ENCODE results near the gene TTC29.

The TTC29 gene

GRCh38 chr4:146857298-146857697 lies 88.4 kb downstream of the TTC29 start (continued):
- no peak for TF ChIP-seq ZNF280D (tag by site-specific recombination; IDR thresholded peaks at IDR 0.05)

GRCh38 chr4:146855761-146856160 lies 89.9 kb downstream of the TTC29 start:
- TF ChIP-seq ZFP41 (tag by site-specific recombination; IDR thresholded peaks at IDR 0.05; ENCODE audit: borderline replicate concordance), result no peak
- no peak for TF ChIP-seq ZNF394 (tag by site-specific recombination; IDR thresholded peaks at IDR 0.05; ENCODE audit: borderline replicate concordance)
- no peak for TF ChIP-seq ZFP37 (tag by site-specific recombination; IDR thresholded peaks at IDR 0.05)
- no peak for TF ChIP-seq SETDB1 (IDR thresholded peaks at IDR 0.05; ENCODE audit: insufficient read length, low read length)
- no peak for TF ChIP-seq ZNF529 (tag by site-specific recombination; IDR thresholded peaks at IDR 0.05; ENCODE audit: insufficient replicate concordance)
- TF ChIP-seq SALL2 (tag by site-specific recombination; IDR thresholded peaks at IDR 0.05; ENCODE audit: borderline replicate concordance), result no peak
- Histone ChIP-seq H3K27ac (ENCODE audit: extremely low read depth, low read depth, low read length) (no peak overlapping the region), H3K4me1 (ENCODE audit: control insufficient read depth, insufficient read depth, low read length) (no peaks in the 10 kb centered on the region), H3K36me3 (ENCODE audit: control insufficient read depth in 2 of 2, insufficient read depth in 1 of 2, low read length in 2 of 2) (no peaks in the 10 kb centered on the region), H3K9me3 (ENCODE audit: control insufficient read depth, insufficient read depth, low read depth, low read length) (no peaks in the 10 kb centered on the region), H3K4me3 (ENCODE audit: low read depth, low read length) (no peak overlapping the region)
- CTCF ChIA-PET, result no interaction called here
- POLR2A ChIA-PET, result no interaction called here

GRCh38 chr4:146852360-146852759 lies 93.3 kb downstream of the TTC29 start:
- Histone ChIP-seq H3K4me3 (ENCODE audit: low read depth, low read length) (no peak overlapping the region), H3K4me1 (ENCODE audit: control insufficient read depth, insufficient read depth, low read length) (no peaks in the 10 kb centered on the region), H3K9me3 (ENCODE audit: control insufficient read depth, insufficient read depth, low read depth, low read length) (no peaks in the 10 kb centered on the region), H3K36me3 (ENCODE audit: control insufficient read depth in 2 of 2, insufficient read depth in 1 of 2, low read length in 2 of 2) (no peaks in the 10 kb centered on the region), H3K27ac (ENCODE audit: extremely low read depth, low read depth, low read length) (no peak overlapping the region)
- ChIA-PET POLR2A (no interaction called here), CTCF (no interaction called here)
- TF ChIP-seq ZBTB11 (tag by site-specific recombination; conservative IDR thresholded peaks at IDR 0.05; ENCODE audit: low read depth) (no peak), ZNF394 (tag by site-specific recombination; IDR thresholded peaks at IDR 0.05; ENCODE audit: borderline replicate concordance) (no peak), ZSCAN16 (tag by site-specific recombination; IDR thresholded peaks at IDR 0.05) (no peak), ZNF548 (tag by site-specific recombination; IDR thresholded peaks at IDR 0.05) (no peak)

GRCh38 chr4:146847345-146847744 lies 98.3 kb downstream of the TTC29 start:
- ChIA-PET CTCF (no interaction called here), POLR2A (no interaction called here)
- Histone ChIP-seq H3K4me3 (ENCODE audit: low read depth, low read length) (no peak overlapping the region), H3K9me3 (ENCODE audit: control insufficient read depth, insufficient read depth, low read depth, low read length) (no peaks in the 10 kb centered on the region), H3K27ac (ENCODE audit: extremely low read depth, low read depth, low read length) (no peak overlapping the region), H3K36me3 (ENCODE audit: control insufficient read depth in 2 of 2, insufficient read depth in 1 of 2, low read length in 2 of 2) (no peaks in the 10 kb centered on the region), H3K4me1 (ENCODE audit: control insufficient read depth, insufficient read depth, low read length) (no peaks in the 10 kb centered on the region)
- no peak for TF ChIP-seq ZNF560 (tag by site-specific recombination; IDR thresholded peaks at IDR 0.05; ENCODE audit: borderline replicate concordance)
- TF ChIP-seq ZSCAN4 (tag by site-specific recombination; IDR thresholded peaks at IDR 0.05), result no peak
- no peak for TF ChIP-seq SCRT1 (tag by site-specific recombination; IDR thresholded peaks at IDR 0.05; ENCODE audit: borderline replicate concordance)
- no peak for TF ChIP-seq ZNF350 (tag by site-specific recombination; IDR thresholded peaks at IDR 0.05)
- TF ChIP-seq ZNF354C (tag by site-specific recombination; IDR thresholded peaks at IDR 0.05; ENCODE audit: borderline replicate concordance, low read depth), result no peak
- no peak for TF ChIP-seq ZNF433 (tag by site-specific recombination; IDR thresholded peaks at IDR 0.05; ENCODE audit: low read depth)
- TF ChIP-seq ZNF175 (tag by site-specific recombination; IDR thresholded peaks at IDR 0.05), result no peak
- TF ChIP-seq KLF7 (tag by site-specific recombination; IDR thresholded peaks at IDR 0.05; ENCODE audit: borderline replicate concordance), result no peak
- no peak for TF ChIP-seq TCF7L2 (IDR thresholded peaks at IDR 0.05; ENCODE audit: borderline replicate concordance, low read depth, low read length)
- no peak for TF ChIP-seq YY1 (tag by site-specific recombination; IDR thresholded peaks at IDR 0.05)
- TF ChIP-seq ZSCAN18 (tag by site-specific recombination; IDR thresholded peaks at IDR 0.05), result no peak

Measured in HEK293 (cell line).